MM.1S (cell line): ENCODE measurements around the gene YBEY.

Source experiments
- EZH2phosphoT487 ChIP-seq: fragments of 300-600 bp; sonication (generic); IDR thresholded peaks from 2 replicates; pipeline ENCODE4 v1.6.1; 2018; ENCODE audit warnings: antibody characterized with exemption, low read length
- TF ChIP-seq, protein P1 (sequence below): fragments of 300-600 bp; sonication (generic); IDR thresholded peaks from 2 replicates; pipeline ENCODE4 v1.5.1; 2016; ENCODE audit warnings: antibody characterized with exemption, low read length, mixed read lengths

- TF ChIP-seq, protein P1, sequence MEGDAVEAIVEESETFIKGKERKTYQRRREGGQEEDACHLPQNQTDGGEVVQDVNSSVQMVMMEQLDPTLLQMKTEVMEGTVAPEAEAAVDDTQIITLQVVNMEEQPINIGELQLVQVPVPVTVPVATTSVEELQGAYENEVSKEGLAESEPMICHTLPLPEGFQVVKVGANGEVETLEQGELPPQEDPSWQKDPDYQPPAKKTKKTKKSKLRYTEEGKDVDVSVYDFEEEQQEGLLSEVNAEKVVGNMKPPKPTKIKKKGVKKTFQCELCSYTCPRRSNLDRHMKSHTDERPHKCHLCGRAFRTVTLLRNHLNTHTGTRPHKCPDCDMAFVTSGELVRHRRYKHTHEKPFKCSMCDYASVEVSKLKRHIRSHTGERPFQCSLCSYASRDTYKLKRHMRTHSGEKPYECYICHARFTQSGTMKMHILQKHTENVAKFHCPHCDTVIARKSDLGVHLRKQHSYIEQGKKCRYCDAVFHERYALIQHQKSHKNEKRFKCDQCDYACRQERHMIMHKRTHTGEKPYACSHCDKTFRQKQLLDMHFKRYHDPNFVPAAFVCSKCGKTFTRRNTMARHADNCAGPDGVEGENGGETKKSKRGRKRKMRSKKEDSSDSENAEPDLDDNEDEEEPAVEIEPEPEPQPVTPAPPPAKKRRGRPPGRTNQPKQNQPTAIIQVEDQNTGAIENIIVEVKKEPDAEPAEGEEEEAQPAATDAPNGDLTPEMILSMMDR = no peak
- no peak for TF ChIP-seq EZH2phosphoT487
Measured at GRCh38 chr21:46329796-46330195, 43.7 kb downstream of the YBEY start.
